Measurements from ENCODE around the gene ASH1L. TPM values are rescaled to one million over a fixed set of nuclear protein-coding genes. Genes with fewer than 3 reads are reported as not detected.

The ASH1L gene
- total and polyA plus RNA-seq, 7 experiments from 2014 or later: 20.1 to 109 (median 87.0) TPM

DNA sequence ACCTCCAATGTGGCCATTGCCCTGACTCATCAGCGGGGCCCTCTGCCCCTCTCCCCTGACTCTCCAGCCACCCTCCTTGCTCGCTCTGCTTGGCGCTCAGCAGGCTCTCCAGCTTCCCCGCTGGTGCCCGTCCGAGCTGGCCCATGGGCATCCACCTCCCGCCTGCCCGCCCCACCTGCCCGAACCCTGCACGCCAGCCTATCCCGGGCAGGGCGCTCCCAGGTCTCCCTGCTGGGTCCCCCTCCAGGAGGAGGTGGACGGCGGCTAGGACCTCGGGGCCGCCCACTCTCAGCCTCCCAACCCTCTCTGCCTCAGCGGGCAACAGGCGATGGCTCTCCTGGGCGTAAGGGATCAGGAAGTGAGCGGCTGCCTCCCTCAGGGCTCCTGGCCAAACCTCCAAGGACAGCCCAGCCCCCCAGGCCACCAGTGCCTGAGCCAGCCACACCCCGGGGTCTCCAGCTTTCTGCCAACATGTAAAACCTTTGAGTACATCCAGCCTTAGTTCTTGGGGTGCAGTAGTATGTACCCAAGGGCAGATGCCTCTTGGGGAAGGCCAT is 274.5 kb downstream of the ASH1L start:
- Mint-ChIP-seq H3K27me3 (peaks cover 0 to 9% (median 0%) of the 10 kb centered on the region in 5 donors), H3K27ac (no peak overlapping the region), H3K4me1 (peaks cover 0 to 1% (median 0%) of the 10 kb centered on the region in 7 donors), H3K9me3 (no peaks in the 10 kb centered on the region), H3K36me3 (no peaks in the 10 kb centered on the region), H3K4me3 (no peak overlapping the region)
- H3K27ac ChIP-seq (ENCODE audit: low read depth, low read length): no peak overlapping the region
- intact Hi-C loops (cut with micrococcal nuclease): no loop called here
- H3K9me3 ChIP-seq (ENCODE audit: control insufficient read depth in 2 of 3, low read length in 3 of 3): no peaks in the 10 kb centered on the region
- no peaks in the 10 kb centered on the region for H3K4me1 ChIP-seq (ENCODE audit: control insufficient read depth in 2 of 2, insufficient read depth in 2 of 2, low read length in 2 of 2)
- ATAC-seq (no peak), DNase-seq (no peak)
- no peaks in the 10 kb centered on the region for H3K36me3 ChIP-seq (ENCODE audit: control insufficient read depth in 2 of 3, insufficient read depth in 3 of 3, low read length in 3 of 3)
- POLR2A ChIA-PET: no interaction called here
- CTCF ChIA-PET: no interaction called here
- H3K4me3 ChIP-seq (ENCODE audit: low read length): no peak overlapping the region
- H3K27me3 ChIP-seq (ENCODE audit: control insufficient read depth in 2 of 2, insufficient read depth in 2 of 2, low read length in 2 of 2): no peaks in the 10 kb centered on the region

DNA sequence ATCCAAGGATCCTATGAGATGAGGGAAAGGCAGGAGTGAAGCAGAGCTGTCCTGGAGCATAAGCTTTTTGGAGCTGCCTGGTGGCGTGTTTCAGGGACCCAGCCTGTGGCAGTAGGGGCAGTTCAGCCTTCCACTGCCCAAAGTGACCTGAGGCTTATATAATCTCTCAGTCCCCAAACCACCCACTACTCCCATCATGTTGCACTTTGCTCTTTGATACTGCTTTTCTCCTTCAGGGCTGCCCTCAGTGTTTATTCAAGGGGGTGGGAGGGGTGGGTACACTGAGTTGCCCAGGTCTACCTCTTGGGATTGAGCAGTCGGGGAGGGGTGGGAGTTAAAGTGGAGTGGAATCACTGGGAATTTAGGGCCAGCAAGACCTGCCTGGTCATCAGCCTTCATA is 276.1 kb downstream of the ASH1L start:
- no peaks in the 10 kb centered on the region for H3K36me3 Mint-ChIP-seq
- no peak for DNase-seq
- POLR2A ChIA-PET: no interaction called here
- Histone ChIP-seq H3K9me3 (ENCODE audit: control insufficient read depth in 2 of 3, low read length in 3 of 3) (no peaks in the 10 kb centered on the region), H3K4me1 (ENCODE audit: control insufficient read depth in 2 of 2, insufficient read depth in 2 of 2, low read length in 2 of 2) (no peaks in the 10 kb centered on the region), H3K4me3 (ENCODE audit: low read length) (no peak overlapping the region), H3K36me3 (ENCODE audit: control insufficient read depth in 2 of 3, insufficient read depth in 3 of 3, low read length in 3 of 3) (no peaks in the 10 kb centered on the region), H3K27me3 (ENCODE audit: control insufficient read depth in 2 of 2, insufficient read depth in 2 of 2, low read length in 2 of 2) (no peaks in the 10 kb centered on the region), H3K27ac (ENCODE audit: low read depth, low read length) (no peak overlapping the region)
- H3K27ac Mint-ChIP-seq: no peak overlapping the region
- no peak overlapping the region for H3K4me3 Mint-ChIP-seq
- intact Hi-C loops (cut with micrococcal nuclease): no loop called here
- no peaks in the 10 kb centered on the region for H3K9me3 Mint-ChIP-seq
- peaks cover 0 to 5% (median 0%) of the 10 kb centered on the region in 5 donors for H3K27me3 Mint-ChIP-seq
- no peak for ATAC-seq
- H3K4me1 Mint-ChIP-seq: peaks cover 0 to 1% (median 0%) of the 10 kb centered on the region in 7 donors
- CTCF ChIA-PET: no interaction called here

DNA sequence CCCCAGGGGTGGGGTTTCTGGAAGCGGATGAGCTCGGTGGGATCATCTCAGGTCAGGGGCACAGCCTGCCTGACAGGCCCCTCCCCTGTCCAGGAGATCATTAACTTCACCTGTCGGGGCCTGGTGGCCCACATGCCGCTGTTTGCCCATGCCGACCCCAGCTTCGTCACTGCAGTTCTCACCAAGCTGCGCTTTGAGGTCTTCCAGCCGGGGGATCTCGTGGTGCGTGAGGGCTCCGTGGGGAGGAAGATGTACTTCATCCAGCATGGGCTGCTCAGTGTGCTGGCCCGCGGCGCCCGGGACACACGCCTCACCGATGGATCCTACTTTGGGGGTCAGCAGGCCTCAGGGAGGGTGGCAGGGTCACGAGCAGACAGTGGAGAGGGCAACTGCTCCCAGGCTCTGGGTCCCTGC is 277.0 kb downstream of the ASH1L start:
- DNase-seq (no peak), ATAC-seq (no peak)
- Mint-ChIP-seq H3K27me3 (peaks cover 0 to 5% (median 0%) of the 10 kb centered on the region in 5 donors), H3K27ac (no peak overlapping the region), H3K4me3 (no peak overlapping the region), H3K36me3 (no peaks in the 10 kb centered on the region), H3K4me1 (peaks cover 0 to 1% (median 0%) of the 10 kb centered on the region in 7 donors), H3K9me3 (no peaks in the 10 kb centered on the region)
- intact Hi-C loops (cut with micrococcal nuclease): no loop called here
- CTCF ChIA-PET: interaction anchor here (1.0 kb wide), 1 partner anchor 194 kb away, joined by 4 read pairs; no protein-coding TSS in a partner anchor
- Histone ChIP-seq H3K27ac (ENCODE audit: low read depth, low read length) (no peak overlapping the region), H3K9me3 (ENCODE audit: control insufficient read depth in 2 of 3, low read length in 3 of 3) (no peaks in the 10 kb centered on the region), H3K27me3 (ENCODE audit: control insufficient read depth in 2 of 2, insufficient read depth in 2 of 2, low read length in 2 of 2) (no peaks in the 10 kb centered on the region), H3K4me1 (ENCODE audit: control insufficient read depth in 2 of 2, insufficient read depth in 2 of 2, low read length in 2 of 2) (no peaks in the 10 kb centered on the region), H3K36me3 (ENCODE audit: control insufficient read depth in 2 of 3, insufficient read depth in 3 of 3, low read length in 3 of 3) (no peaks in the 10 kb centered on the region), H3K4me3 (ENCODE audit: low read length) (no peak overlapping the region)
- POLR2A ChIA-PET: no interaction called here

Small RNAs within 50 kb of the gene (microRNA-seq; reads per million reads assigned to microRNA genes)
- gene MIR555 (ENCODE audit: borderline microRNAs expressed): not detected

Other genes with a start within 250 kb of the ASH1L start
- 10 to 100 TPM; 14.9 to 26.8 (median 15.7) TPM for gene RUSC1, start 241.9 kb downstream of the ASH1L start, total RNA-seq
- 1 to 10 TPM; 6.8 to 7.7 TPM for gene RUSC1, start 241.9 kb downstream of the ASH1L start, polyA plus RNA-seq
- gene MSTO1, start 47.4 kb upstream of the ASH1L start, total RNA-seq: 100 to 1,000 TPM in 2 of 5 experiments, 10 to 100 TPM in 3; 54.8 to 129 (median 76.7) TPM
- gene MSTO1, start 47.4 kb upstream of the ASH1L start, polyA plus RNA-seq: 10 to 100 TPM; 15.6 to 26.8 TPM
- gene YY1AP1, start 126.0 kb upstream of the ASH1L start, total RNA-seq: 100 to 1,000 TPM in 2 of 5 experiments, 10 to 100 TPM in 3; 81.2 to 130 (median 88.2) TPM
- gene YY1AP1, start 126.0 kb upstream of the ASH1L start, polyA plus RNA-seq: 10 to 100 TPM; 37.4 to 59.3 TPM
- 100 to 1,000 TPM; 112 to 155 (median 145) TPM for gene DAP3, start 126.3 kb upstream of the ASH1L start, total RNA-seq
- 100 to 1,000 TPM; 111 to 135 TPM for gene DAP3, start 126.3 kb upstream of the ASH1L start, polyA plus RNA-seq